Endometrial microvascular endothelial cells (primary cell): ENCODE data around the gene MKLN1. TPM values are rescaled to one million over a fixed set of nuclear protein-coding genes. Genes with fewer than 3 reads are reported as not detected.
"Not testable (repeated sequence)": the region's sequence is repeated elsewhere in the genome, so short reads cannot be mapped to it uniquely, and the experiment has no call there.

Experiments used
- in situ Hi-C: cut with HindIII; loops from 2 replicates; pipeline ENCODE4 v1.10.0; 2017; ENCODE audit warnings: low sequenced_read_pairs, low pct_unique_long_range_greater_than_20kb; ENCODE audit errors: inconsistent ontology term
- total RNA-seq: library from RNA; depleted of rRNA; stranded (reverse); fragments of >200 nt; gene quantifications from one replicate; pipeline ENCODE4 v1.2.3, GENCODE V29; 2015; ENCODE audit errors: inconsistent ontology term

The MKLN1 gene
- total RNA-seq, 1 donor from 2014 or later = 30.8 TPM

DNA sequence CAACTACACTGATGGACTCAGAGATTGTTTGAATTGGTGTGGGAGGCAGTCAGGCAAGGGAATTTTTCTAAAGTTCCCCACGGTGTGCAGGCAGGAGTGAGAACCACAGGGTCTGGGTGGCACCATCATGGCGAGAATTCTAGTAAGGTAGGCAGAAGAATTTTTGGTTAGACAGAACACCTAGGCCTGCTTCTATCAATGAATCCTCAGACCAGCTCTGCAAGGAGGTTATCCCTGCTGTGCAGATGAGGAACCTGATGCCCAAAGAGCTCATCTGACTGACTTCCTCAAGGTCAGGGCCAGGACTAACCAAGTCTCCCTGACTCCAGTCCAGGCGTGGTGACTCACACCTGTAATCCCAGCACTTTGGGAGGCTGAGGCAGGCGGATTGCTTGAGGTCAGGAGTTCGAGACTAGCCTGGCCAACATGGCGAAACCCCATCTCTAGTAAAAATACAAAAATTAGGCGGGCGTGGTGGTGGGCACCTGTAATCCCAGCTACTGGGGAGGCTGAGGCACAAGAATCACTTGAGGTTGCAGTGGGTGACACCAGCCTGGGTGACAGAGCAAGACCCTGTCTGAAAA, 177.5 kb downstream of the MKLN1 start:
- in situ Hi-C loops = not testable (repeated sequence)

DNA sequence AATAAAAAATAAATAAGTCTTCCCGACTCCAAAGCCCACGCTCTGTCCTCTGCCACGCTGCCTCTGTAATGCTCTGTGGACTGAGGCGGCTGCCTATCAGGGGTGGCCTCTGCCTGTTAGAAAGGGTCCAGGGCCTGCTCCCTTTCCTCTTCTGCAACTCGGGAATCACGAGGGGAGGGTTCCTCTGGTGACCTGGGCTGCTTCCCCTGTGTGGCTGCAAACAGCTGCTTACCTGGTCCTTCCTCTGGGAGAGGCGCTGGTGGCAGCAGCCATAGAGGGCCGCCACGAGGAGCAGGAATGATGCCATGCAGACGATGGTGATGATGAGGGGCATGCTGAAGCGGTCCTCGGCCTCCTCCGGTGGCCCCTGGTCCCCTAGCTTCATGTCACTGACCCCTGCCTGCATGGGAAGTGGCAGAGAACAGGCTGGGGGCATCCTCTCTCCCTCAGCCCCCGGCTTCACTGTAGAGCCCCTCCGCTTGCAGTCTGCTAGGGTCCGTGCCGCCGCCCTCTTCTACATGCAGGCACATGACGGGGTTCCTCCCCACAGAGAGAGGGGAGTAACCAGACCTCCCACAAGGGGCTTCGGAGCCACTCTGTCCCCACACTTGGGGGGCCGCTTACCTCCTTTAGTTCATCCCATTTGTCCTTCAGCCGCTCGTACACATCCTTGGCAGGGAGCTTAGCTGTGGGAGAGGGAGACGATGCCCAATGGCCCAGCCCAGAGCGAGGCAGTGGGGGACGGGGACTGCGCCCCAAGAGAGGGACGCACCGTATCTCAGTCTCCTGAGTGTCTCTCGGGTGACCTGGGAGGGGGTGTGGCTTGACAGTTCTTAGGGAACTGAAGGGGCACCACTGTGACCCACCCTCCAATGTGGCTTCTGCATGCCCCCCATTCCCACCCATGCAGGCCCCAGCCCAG, 178.2 kb downstream of the MKLN1 start:
- in situ Hi-C loops = no loop called here

DNA sequence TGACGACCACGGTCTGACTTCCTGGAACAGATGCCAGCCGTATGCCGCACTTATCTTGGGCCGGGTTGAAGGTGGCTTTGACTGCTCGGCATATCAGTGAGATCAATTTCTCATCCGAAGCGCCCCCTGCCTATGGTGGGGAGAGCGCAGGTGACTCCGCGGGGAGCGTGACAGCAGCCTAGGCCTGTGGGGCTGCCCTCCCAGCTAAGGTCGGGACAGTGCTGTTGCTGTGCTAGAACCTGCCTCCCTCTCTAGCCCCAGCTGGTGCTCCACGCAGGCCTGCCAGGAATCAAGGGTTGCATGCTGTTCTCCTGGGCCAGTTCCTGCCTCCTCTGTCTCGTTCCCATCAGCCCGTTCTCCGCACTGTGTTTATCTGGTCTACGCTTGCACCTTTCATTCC, 178.9 kb downstream of the MKLN1 start:
- in situ Hi-C loops = no loop called here

DNA sequence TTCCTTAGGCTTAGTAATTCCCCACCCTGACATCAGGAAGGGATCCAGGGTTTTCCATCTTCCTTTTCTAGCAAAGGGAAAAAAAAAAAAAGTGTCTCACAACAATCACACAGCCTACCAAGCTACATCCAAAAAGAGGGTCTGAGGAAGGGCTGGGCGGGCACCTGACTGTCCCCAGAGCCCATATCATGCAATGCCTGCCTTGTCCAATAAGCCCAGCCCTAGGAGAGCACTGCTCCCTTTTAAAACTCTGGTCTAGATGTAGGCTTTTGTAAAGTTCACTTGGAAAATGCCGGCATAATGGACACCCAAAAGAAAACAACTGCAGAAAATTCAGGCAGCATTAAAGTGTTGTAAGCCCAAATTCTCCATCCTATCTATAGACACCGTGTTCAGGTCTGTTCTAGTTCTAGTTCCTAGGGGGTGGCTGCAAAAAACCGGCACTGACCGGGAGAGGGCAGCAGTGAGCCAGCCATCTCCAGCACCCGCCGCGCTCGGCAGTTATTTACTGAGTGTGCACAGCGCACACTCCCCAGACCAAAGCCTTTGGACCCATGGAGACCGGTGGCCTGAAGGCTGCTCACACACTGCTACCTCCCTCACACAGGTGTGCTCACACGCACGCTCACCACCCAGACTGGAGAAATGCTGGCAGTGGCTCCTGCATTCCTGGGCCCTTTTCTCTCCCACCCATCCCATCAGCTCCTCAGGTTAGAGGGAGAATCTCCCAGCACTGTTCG, 180.1 kb downstream of the MKLN1 start:
- in situ Hi-C loops = no loop called here

DNA sequence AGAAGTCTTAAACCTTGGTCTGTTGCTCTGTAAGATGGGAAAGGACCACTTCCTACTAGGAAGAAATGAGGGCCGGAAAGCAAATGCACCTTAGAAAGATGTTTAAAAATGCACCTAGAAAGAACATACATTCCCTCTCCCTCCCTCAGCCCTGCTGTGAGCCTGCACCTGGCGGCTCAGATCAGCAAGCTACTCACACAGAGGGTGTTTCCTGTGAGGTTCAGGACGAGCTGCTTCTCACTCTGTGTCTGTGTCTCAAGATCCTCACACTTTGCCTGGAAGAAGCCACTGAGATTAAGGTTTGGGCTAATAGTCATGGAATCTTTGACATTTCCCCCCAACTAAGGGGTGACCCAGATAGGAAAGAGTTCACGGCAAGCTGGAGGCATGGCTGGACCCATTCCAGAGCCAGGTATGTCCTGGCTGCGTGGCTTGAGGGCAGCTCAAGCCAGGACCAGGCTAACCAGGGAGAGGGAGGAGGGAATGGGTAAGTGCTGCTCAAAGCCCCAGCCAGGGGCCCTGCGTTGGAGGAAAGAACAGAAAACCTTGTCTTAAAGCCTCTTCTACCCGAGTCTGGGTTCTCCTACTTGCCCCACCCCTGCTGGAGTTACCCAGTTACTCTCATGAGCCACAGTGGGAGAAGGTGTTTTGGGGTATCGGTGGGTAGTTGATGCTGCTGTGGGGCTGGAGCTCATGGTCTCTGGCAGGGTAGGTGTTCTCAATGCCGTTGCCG, 181.2 kb downstream of the MKLN1 start:
- in situ Hi-C loops = no loop called here

DNA sequence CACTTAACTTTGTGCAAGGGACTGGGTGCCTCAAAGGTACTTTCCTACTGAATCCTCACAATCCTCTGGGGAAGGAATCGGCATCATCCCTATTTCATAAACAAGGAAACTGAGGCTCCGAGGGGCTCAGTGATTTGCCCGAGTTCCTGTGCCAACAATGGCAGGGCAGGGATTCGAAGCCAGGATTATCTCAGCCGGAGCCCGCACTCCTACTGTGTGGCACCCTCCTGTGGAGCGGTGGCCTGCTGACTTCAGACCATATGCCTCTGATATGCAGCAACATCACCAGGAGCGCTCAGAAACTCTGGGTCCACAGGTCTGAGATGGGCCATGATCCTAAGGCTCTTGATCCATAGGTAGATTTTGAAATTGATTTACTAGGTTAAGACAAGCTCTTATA, 182.1 kb downstream of the MKLN1 start:
- in situ Hi-C loops = no loop called here

DNA sequence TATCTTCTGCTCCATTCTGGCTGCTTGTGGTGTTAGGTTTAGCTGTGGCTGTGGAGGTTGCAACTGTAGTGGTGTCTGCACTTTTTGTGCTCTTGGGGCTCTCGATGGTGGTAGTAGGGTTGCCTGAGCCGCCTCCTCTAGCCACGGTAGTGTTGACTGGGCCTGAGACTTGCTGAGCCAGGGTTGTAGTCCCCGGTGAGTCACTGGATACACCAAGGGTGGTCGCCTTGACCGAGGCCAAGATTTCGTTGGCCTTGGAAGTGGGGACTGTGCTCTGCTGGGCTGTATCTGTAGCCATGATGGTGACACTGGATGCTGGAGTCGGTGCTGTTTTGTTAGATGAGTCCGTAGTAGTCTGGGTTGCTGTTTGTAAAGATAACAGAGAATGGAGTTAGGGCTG, 183.4 kb downstream of the MKLN1 start:
- in situ Hi-C loops = no loop called here

DNA sequence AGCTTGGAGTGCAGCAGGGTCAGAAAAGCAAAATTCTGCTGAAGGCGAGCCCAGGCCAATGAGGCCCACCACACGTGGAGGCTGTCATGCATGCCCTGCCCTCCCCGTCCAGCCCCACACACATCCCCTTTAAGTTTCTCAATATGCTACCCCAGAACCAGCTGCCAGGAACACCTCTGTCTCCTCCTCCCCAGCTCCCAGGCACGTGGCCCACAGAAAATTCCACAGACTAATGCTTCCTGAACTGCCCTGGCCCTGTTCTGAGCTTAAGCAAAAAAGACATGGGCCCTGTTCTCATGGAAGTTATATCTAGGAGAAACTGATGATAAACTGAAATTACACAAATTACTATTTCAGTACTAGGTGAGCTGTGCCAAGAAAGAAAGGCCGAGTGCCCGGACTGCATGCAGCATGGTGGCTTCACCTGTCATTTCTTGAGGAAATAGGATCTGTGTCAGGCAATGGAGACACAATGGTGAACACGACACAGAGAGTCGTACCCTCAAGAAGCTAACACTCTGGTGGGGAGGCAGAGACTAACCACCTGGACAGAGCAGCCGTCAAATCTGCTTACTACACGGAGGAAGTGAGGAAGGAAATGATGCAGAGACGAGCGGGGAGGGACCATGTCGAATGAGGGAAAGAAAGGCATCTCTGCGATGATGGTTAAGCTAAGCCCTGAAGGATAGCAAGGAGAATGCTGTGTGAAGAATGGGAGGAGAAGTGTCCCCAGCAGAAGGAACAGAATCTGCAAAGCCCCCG, 184.3 kb downstream of the MKLN1 start:
- in situ Hi-C loops = no loop called here

DNA sequence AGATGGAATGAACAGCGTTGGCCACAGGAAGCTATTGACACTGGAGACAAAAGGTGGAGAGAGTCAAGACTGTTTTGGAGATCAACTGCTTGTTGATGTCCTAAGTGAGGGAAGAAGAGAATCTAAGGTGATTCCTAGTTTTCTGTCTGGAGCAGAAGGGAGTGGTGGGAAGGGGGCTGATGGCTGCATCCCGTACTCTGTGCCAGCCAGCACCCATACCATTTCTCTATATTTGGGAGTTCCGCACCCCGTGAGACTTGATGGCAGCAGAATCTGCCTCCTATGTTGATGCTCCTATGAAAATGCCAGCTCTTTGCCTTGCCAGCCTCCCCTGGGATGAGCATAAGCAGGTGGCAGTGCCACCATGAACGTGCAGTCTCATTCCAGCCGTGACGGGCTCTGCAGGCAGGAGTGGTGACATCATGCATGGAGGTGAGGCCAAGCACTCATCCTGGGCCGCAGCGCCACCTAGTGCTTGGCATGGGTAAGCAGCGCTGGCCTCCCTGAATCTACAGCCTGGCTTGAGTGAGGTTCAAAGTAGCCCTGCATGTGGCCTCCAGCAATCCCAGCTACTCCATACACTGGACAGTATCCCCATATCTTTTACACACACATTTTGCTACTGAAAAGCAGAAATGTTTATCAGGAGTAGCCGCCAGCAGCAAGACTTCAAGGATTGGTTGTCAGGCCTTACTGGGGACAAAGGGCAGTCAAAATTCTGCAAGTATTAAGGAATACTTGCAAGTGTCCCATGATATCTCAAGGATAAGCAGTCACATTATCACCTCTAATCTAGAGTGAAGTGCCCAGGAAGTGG, 185.8 kb downstream of the MKLN1 start:
- in situ Hi-C loops = no loop called here

DNA sequence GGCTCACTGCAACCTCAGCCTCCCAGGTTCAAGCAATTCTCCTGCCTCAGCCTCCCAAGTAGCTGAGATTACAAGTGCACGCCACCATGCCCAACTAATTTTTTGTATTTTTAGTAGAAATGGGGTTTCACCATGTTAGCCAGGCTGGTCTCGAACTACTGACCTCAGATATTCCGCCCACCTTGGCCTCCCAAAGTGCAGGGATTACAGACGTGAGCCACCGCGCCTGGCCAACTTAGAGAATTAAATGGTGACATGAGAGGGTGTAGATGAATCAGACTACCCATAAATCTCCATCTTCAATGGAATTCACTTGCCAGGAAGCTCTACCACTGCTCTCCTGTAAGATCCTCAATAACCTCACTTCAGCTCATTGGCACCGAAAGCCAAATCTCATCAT, 187.8 kb downstream of the MKLN1 start:
- in situ Hi-C loops = not testable (repeated sequence)

DNA sequence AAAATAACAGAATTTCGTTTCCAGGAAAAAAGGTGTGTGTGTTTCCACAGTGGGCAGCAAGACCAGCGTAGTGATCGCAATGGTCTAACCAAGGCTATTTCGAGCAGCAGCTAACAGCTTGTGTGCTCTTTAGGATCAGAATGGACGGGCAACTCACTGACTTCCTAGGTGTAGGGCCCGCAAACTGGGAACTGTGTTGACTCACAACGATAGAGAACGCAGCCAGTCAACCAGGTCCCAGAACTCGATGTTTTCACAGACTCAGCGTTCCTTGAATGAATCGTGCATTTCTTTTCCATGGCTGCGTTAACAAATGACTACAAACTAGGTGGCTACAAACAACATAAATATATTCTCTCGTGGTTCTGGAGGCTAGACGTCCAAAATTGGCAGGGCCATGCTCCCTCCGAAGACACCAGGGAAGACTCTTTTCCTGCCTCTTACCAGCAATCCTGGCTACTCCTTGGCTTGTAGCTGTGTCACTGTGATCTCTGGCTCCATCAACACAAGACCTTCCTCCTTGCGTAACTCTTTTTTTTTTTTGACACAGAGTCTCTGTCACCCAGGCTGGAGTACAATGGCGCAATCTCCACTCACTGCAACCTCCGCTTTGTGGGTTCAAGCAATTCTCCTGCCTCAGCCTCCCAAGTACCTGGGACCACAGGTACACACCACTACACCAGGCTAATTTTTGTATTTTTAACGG, 189.7 kb downstream of the MKLN1 start:
- in situ Hi-C loops = no loop called here

DNA sequence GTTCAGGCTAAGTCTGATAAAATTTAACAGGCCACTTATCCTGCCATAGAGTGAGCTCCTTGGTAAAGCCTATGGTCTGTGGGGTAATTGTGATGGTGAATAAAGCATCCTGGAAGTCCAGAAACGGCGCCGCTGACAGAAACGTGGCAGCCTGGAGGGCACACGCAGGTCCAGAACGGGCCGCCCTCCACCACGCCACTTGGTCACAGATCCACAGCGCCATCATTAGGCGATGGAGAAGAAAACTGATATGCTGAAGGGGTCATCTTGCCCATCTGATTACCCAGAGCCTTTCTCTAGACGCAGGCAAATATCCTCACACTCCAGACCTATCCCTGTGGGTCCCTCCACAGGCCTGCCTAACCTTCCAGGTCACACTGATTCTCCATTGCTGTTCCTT, 190.9 kb downstream of the MKLN1 start:
- in situ Hi-C loops = no loop called here

DNA sequence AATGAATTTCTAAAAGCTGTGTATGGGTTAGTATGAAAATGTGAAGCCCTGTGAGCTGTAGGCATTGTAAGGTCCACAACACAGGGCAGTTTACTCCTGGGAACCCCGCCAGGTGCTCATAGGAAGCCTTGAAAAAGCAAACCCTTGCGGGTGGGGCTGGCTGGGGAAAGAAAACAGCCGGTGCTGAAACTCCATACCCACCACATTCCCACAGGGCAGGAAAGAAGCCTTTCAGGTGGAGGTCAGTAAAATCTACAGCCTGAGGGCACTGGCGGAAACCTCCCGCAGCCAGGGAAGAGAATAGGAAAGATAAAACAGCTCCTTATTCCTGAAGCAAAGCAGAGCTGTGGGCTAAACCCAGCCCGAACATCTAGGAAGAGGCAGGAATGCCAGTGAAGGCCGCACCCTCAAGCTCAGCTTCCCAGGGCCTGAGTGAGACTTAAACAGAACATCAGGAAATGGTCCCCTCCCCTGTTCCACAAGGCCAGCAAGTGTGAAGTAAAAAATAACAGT, 194.0 kb downstream of the MKLN1 start:
- in situ Hi-C loops = no loop called here

DNA sequence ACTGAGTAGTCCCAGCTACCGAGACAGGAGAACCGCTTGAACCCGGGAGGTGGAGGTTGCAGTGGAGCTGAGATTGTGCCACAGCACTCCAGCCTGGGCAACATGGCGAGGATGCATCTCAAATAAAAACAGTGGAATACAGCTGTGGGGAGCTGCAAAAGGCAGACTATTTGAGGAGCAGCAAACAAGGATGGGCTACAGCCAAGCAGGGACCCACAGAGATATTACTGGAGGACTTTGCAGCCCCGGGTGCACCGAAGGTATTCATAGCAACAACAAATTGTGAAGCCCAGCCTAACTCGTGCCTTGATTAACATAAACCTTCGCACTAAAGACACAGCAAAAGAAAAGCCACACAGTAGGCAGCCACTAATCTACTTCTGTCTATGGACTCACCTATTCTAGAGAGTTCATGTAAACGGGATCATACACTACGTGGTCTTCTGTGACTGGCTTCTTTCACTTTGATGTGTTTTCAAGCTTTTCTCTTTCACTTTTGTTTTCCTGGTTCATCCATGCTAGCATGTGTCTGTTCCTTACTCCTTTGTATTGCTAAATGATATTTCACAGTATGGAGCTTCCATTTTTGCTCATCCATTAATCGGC, 194.8 kb downstream of the MKLN1 start:
- in situ Hi-C loops = no loop called here

DNA sequence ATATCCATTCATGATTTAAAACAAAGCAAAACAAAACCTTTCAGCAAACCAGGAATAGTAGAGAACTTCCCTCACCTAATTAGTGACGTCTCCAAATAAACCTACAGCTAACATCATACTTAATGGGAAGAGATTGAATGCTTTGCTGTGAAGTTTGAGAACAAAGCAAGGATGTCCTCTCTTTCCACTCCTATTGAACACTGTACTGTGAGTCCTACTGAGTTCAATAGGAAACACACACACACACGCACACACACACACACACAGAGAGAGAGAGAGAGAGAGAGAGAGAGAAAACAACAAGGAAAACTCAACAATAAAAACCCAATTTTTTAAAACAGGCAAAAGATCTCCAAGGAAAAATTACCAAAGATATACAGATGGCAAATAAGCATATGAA, 196.4 kb downstream of the MKLN1 start:
- in situ Hi-C loops = no loop called here

DNA sequence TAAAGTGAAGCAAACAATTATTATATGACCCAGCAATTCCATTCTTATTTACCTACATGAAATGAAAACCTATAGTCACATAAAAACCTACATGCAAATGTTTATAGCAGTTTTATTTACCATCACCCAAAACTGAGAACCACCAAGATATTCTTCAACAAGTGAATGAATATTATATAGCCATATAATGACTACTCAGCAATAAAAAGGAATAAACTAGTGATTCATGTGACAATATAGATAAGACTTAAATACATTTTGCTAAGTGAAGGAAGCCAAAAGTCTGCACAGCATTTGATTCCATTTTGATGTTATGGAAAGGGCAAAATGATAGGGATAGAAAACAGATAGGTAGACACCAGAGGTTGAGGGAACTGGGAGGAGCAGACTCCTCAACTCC, 197.0 kb downstream of the MKLN1 start:
- in situ Hi-C loops = no loop called here

DNA sequence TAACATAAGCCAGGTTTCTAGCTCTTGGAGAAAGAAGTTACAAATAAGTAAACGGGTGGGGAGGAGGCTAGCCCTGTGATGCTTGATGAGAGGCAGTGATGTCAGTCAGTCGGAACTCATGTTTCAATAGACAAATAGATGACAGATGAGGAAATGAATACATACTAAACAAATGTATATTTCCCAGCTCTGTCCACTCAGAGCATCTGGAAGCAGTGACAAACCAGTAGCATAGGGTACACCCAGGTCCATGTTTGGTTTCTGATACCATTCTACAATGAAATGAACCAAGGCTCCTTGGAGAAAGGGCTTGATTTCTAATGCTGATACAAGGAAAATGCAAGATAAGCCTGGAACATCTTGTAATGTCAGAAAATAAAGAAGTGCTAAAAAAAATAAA, 198.1 kb downstream of the MKLN1 start:
- in situ Hi-C loops = no loop called here
